Fibroblast of pulmonary artery (primary cell): ENCODE results near the gene RACK1.

Source experiments
- DNase-seq: peaks from one replicate; pipeline ENCODE4 v3.0.0-alpha.2; 2010; ENCODE audit warnings: low read depth
- H3K4me3 ChIP-seq: replicated peaks from 2 replicates; pipeline ENCODE4 v1.5.1; 2011; ENCODE audit warnings: low read depth, mild to moderate bottlenecking, control low read depth, low read length, moderate library complexity
- CTCF ChIP-seq: IDR thresholded peaks from 2 replicates; pipeline ENCODE4 v1.5.1; 2011; ENCODE audit warnings: mild to moderate bottlenecking, control low read depth, low read length, inconsistent platforms; ENCODE audit errors: missing control alignments

RACK1 gene

DNA sequence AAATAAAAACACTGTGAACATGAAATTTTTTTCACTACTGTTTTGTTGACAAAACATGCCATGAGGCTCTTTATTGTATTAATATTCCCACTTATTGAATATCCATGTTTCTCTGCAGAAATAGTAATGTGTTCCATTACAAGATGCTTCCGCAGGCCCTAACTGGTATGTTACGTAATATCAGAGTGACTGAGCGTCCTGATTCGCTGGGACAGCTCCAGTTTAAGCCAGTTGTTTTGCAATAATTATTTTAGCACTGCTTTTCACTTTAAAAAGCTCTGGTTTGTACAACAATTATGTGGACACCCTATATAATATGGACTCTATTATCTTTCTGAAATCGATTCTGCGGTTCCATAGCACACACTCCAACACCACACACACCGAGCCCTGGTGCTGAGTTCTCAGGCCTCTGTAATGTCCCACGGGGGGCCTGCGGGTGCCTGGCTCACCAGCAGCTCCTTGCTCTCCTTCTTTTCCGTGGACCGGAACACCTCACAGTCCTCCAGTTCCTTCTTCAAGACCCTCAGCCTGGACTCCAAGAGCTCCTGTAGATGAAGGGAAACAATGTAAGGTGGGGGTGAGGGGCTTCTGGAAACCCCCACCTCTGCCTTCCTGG lies 40.5 kb downstream of the RACK1 start:
- peak; percentile 70 for DNase-seq
- TF ChIP-seq CTCF: no peak
- H3K4me3 ChIP-seq: no peak overlapping the region

- no peak for TF ChIP-seq CTCF
- H3K4me3 ChIP-seq: no peak overlapping the region
- DNase-seq: no peak
Observed at GRCh38 chr5:181200816-181201215, 42.9 kb downstream of the RACK1 start.

DNA sequence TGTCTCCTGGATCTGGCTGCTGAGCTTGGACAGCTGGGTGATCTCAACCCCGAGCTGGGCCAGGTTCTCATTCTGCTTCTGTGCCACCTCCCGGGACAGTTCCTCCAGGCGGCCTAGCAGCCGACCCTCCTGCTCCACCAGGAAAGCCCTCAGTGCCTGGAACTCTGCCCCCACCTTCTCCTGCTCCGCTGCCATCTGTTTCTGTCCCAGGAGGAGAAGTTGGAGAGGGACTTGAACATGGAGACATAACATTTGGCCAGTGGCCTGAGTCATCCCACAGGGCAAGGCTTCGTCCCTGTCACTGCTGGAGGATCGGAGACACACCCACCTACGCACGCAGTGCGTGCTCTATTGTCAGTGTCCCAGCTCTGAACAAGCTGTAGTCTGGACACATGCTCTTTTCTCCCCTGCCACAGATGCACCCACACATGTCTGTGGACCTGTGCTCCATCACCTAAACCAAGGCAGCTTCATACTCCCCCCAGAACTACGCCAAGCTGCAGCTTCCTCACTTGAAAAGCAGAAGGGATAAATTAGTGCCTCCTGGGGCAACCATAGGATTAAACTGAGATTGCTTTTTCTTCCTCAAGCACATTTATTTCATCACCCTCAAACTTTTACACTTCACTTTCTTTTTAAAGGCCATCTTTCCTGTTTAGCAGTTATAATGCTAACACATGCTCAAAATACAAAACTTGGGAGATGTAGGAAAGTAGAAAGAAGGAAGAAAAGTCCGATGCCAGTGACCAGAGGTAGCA lies 43.6 kb downstream of the RACK1 start:
- no peak overlapping the region for H3K4me3 ChIP-seq
- no peak for DNase-seq
- TF ChIP-seq CTCF: no peak

DNA sequence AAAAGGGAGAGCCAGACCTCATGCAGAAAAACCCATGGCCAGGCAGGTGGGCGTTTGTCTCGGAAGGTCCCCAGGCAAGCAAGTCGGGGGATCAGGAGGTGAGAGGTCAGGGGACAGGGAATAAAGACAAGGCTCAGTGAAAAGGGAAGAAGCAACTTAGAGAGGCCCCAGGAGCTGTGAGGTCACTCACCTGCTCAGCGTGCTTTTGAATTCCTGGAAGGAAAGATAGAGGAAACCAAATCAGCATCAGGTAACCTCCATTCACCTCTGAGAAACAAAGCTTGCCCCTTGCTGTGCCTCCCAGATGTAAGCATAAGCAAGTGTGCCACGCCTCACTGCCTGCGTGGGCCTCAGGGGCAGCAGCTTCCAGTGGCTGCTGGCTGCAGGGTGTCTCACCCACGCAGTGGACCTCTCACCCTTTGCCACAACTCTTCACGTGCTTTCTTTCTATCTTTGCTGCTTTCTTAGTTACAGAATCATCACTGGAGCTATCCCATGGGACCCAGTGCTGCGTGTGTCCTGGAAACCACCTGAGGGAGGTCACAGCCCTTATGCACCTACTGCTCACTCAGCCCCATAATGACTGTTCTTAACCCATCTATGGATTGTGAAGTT lies 44.7 kb downstream of the RACK1 start:
- H3K4me3 ChIP-seq: no peak overlapping the region
- TF ChIP-seq CTCF: no peak
- DNase-seq: no peak

- no peak for TF ChIP-seq CTCF
- DNase-seq: no peak
Observed at GRCh38 chr5:181198106-181198685, 45.5 kb downstream of the RACK1 start.

DNA sequence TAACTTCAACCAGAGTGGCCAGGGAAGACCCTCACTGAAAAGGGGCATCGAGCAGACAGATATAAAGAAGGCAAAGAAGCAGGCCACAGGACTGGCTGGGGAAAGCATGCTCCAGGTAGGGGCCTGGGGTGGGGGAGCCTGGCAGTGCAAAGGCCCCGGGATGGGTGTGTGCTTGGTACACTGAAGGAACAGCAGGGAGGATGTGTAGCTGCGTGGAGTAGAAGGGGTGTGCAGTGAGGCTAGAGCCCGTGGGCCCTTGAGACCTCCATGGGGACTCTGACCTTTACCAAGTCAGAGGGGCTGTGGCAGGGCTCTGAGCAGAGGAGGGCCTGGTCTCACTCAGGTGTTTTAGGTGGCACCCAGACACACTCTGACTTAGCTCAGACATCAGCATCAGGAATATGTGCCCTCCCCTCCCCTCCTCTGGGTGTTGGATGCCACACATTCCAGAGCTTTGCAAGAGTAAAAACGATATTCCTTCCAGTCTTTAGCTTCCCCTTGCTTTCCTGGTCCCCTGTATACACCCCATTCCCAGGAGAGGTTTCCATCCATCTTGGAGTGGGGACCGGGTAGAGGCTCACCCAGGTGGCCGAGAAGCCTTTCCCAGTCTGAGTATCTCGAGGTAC lies 46.3 kb downstream of the RACK1 start:
- H3K4me3 ChIP-seq: no peak overlapping the region
- no peak for TF ChIP-seq CTCF
- no peak for DNase-seq

More at GRCh38 chr5:181198106-181198685, 45.5 kb downstream of the RACK1 start:
- H3K4me3 ChIP-seq: no peak overlapping the region
